ACC112 (cell line): Measurements from ENCODE around the gene FSTL4.

Experiments used
- H2AFZ ChIP-seq: fragments of 200-600 bp; sonication (generic); one replicate; pipeline ENCODE4 v1.6.0; 2017; ENCODE audit warnings: antibody characterized with exemption, low read length; ENCODE audit not compliant: unreplicated experiment
- H3K27ac ChIP-seq: fragments of 200-600 bp; sonication (generic); 2 replicates; pipeline ENCODE4 v1.5.1; 2014; ENCODE audit warnings: low read depth, mild to moderate bottlenecking, antibody characterized with exemption, low read length, moderate library complexity
- H3K27me3 ChIP-seq: fragments of 200-600 bp; sonication (generic); 2 replicates; pipeline ENCODE4 v1.6.1; 2014; ENCODE audit warnings: mild to moderate bottlenecking, antibody characterized with exemption, low read length, moderate library complexity, mixed read lengths; ENCODE audit not compliant: insufficient read depth
- H3K36me3 ChIP-seq: fragments of 200-600 bp; sonication (generic); 2 replicates; pipeline ENCODE4 v1.6.1; 2016; ENCODE audit warnings: mild to moderate bottlenecking, antibody characterized with exemption, low read length, moderate library complexity, mixed read lengths; ENCODE audit not compliant: insufficient read depth
- H3K4me1 ChIP-seq: fragments of 200-600 bp; sonication (generic); one replicate; pipeline ENCODE4 v1.6.1; 2016; ENCODE audit warnings: low read length, mixed read lengths; ENCODE audit not compliant: insufficient read depth, unreplicated experiment, control insufficient read depth
- H3K4me3 ChIP-seq: fragments of 200-600 bp; sonication (generic); 2 replicates; pipeline ENCODE4 v1.5.1; 2014; ENCODE audit warnings: mild to moderate bottlenecking, low read depth, low read length
- H3K79me2 ChIP-seq: fragments of 200-600 bp; sonication (generic); one replicate; pipeline ENCODE4 v1.6.0; 2016; ENCODE audit warnings: low read length; ENCODE audit not compliant: control insufficient read depth, unreplicated experiment, insufficient read depth

The FSTL4 gene

DNA sequence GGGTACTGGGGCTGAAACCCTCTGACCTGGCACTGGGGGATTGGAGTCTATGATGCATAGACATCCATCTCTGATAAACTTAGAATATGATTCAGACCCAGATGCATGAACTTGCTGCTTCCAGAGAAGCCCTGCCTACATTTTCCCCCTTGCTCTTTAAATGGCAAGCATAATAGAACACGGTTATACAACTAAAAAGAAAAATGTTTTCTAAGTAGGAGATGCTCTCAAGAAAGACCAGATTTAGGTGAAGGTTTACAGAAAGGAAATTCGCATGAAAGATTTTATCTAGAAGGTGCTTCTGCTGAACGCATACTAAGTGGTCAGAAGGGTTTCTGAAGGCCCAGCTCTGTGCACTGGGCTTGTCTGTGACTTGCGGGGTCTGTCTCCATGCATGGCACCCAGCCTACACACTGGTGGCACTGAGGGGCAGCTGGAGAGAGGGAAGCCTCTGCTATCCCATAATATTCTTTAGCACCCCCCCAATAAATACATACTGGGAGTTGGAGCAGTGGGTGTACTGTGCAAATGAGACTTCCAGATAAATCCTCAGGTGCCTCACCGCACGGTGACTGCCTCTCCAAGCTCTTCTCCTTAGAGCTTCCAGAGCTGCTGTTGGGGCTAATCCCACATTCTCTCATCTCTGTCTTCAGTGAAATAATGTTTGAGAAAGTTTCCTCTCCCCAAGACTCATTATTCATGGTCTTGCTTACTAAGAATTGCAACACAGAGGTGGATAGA is 114.6 kb downstream of the FSTL4 start:
- Histone ChIP-seq H3K79me2 (no peaks in the 10 kb centered on the region), H3K4me1 (no peaks in the 10 kb centered on the region), H3K27me3 (peaks cover 59% of the 10 kb centered on the region), H2AFZ (no peak overlapping the region), H3K27ac (no peak overlapping the region), H3K4me3 (no peak overlapping the region), H3K36me3 (no peaks in the 10 kb centered on the region)

DNA sequence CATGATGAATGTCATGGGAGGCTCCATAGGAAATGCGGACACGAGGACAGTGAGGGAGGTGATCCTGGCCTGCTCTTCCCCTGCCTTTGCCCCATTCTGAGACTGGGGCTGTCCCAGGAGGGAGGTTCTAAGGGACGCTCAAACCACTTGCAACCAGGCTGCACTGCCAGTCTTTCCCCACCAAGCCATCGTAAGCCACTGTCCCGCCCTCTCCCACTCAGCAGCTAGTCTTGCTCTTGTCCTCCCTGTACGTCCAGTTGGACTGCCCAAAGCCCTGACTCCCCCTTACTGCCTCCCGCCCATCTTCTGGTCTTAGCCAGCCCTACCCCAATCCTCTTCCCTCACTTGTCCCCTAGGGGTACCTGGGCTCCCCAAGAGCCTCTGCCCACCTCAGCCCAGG is 115.7 kb downstream of the FSTL4 start:
- no peak overlapping the region for H3K4me3 ChIP-seq
- H3K27me3 ChIP-seq, result peaks cover 48% of the 10 kb centered on the region

DNA sequence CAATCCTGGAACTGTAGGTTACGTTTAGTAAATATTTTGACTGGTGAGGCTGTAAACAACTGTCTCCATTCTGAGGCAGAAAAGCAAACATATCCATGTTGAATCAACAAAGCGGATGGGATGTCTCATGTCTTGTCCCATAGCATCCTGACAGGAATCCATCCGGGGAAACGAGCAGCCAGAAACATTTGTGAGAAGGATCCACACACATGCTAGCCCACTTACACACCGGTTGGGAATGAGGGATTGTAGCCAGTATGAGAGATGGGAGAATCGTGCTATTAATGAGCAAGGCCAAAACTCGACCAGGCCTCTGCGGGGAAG is 117.5 kb downstream of the FSTL4 start:
- peaks cover 39% of the 10 kb centered on the region for H3K27me3 ChIP-seq
- no peaks in the 10 kb centered on the region for H3K4me1 ChIP-seq
- no peaks in the 10 kb centered on the region for H3K36me3 ChIP-seq
- H2AFZ ChIP-seq, result no peak overlapping the region
- no peaks in the 10 kb centered on the region for H3K79me2 ChIP-seq
- no peak overlapping the region for H3K4me3 ChIP-seq
- no peak overlapping the region for H3K27ac ChIP-seq

More for the DNA sequence above, 115.7 kb downstream of the FSTL4 start:
- no peak overlapping the region for H3K27ac ChIP-seq
- no peaks in the 10 kb centered on the region for H3K4me1 ChIP-seq
- no peaks in the 10 kb centered on the region for H3K36me3 ChIP-seq
- no peak overlapping the region for H2AFZ ChIP-seq
- H3K79me2 ChIP-seq, result no peaks in the 10 kb centered on the region

DNA sequence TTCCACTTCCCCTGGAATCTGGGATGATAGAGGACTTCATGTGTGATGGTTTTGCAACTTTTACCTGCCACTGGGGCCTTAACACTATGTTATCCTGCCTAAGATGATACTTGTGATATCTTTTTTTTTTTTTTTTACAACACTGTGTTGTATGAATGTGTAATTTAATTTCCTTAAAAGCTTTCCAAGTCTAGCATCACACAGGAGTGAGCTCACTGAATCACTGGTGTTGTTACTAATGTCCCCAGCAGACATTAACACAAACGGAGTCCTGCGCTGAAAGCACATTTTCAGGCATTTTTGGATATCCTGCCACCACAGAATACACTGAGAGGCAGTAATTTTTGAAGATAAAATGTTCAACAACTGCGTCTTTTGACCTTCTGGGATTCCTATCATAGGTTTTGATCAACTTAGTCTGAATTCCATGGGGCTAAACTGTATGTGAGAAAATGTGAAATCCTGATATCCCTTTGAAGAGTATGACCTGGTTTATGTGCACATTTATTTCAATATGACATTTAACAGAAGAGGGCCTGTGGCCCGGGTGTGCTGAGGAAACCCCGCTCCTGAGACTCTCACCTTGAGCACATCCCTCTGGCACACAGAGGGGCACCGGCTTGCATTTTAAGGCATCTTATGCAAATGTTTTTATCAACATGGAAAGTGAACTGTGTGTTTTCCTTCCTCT is 118.0 kb downstream of the FSTL4 start:
- Histone ChIP-seq H3K27ac (no peak overlapping the region), H3K79me2 (no peaks in the 10 kb centered on the region), H3K27me3 (peaks cover 37% of the 10 kb centered on the region), H3K4me3 (no peak overlapping the region), H3K36me3 (no peaks in the 10 kb centered on the region), H2AFZ (no peak overlapping the region), H3K4me1 (no peaks in the 10 kb centered on the region)

DNA sequence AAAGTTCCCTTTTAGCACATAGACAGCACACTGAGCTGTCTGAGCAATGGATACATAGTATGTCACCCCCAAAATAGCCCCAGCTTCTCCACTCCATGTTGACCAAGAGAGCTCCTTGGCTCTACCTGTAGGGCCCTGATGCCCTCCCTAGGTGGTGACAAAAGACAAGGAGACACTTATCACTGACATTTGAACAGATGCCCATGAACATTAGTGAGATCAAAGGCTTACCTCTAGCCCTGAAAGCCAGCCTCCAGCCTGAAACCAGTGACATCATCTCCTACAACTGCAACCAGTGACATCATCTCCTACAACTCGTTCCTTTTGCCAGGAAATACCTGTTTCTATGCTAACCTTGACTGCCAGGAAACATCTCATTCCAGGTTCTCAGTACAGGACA is 122.7 kb downstream of the FSTL4 start:
- no peaks in the 10 kb centered on the region for H3K36me3 ChIP-seq
- no peak overlapping the region for H3K4me3 ChIP-seq
- H3K27ac ChIP-seq, result no peak overlapping the region
- peaks cover 34% of the 10 kb centered on the region for H3K27me3 ChIP-seq
- H2AFZ ChIP-seq, result no peak overlapping the region
- no peaks in the 10 kb centered on the region for H3K4me1 ChIP-seq
- H3K79me2 ChIP-seq, result no peaks in the 10 kb centered on the region

DNA sequence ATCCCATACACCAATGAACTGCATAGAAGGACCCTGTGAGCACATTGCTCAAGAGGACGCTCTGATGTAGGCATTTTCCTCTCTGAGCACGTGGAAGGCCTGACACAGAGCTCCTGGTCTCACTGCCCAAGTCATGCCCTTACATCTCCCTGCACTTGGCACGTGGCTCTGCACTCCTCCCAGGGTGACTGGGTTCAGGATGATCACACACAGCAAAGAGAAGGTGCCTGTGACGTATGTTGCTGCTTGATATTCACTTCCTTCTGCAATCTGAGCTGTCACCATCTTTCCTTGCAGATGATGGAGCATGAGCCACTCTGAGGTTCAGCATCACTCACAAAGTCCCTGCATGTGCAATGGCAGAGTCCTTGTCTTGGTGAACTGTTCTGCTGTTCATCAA is 125.2 kb downstream of the FSTL4 start:
- no peak overlapping the region for H2AFZ ChIP-seq
- peaks cover 32% of the 10 kb centered on the region for H3K27me3 ChIP-seq
- no peaks in the 10 kb centered on the region for H3K4me1 ChIP-seq
- no peaks in the 10 kb centered on the region for H3K79me2 ChIP-seq
- no peaks in the 10 kb centered on the region for H3K36me3 ChIP-seq
- no peak overlapping the region for H3K4me3 ChIP-seq
- H3K27ac ChIP-seq, result no peak overlapping the region

DNA sequence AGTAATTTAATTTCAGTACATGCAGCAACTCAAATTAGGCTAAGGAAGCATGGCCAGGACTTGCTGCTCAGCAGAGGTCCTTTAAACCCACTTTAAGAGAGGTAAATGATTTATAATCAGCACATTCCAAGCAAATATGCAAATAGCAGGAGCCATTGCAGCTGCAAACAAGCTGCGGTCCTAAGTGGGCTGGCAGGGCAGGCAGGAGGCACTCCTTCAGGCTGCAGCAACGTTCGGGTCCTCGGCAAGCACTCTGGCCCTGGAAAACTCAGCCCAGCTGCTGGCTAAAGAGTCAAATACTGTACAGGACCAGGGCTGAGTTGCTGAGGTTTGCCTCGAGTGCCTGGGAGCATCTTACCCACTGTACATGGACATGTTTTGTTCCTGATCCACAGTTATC is 126.9 kb downstream of the FSTL4 start:
- no peak overlapping the region for H3K4me3 ChIP-seq
- H2AFZ ChIP-seq, result no peak overlapping the region
- H3K27me3 ChIP-seq, result peaks cover 32% of the 10 kb centered on the region
- no peaks in the 10 kb centered on the region for H3K4me1 ChIP-seq
- H3K27ac ChIP-seq, result no peak overlapping the region
- no peaks in the 10 kb centered on the region for H3K36me3 ChIP-seq
- H3K79me2 ChIP-seq, result no peaks in the 10 kb centered on the region

DNA sequence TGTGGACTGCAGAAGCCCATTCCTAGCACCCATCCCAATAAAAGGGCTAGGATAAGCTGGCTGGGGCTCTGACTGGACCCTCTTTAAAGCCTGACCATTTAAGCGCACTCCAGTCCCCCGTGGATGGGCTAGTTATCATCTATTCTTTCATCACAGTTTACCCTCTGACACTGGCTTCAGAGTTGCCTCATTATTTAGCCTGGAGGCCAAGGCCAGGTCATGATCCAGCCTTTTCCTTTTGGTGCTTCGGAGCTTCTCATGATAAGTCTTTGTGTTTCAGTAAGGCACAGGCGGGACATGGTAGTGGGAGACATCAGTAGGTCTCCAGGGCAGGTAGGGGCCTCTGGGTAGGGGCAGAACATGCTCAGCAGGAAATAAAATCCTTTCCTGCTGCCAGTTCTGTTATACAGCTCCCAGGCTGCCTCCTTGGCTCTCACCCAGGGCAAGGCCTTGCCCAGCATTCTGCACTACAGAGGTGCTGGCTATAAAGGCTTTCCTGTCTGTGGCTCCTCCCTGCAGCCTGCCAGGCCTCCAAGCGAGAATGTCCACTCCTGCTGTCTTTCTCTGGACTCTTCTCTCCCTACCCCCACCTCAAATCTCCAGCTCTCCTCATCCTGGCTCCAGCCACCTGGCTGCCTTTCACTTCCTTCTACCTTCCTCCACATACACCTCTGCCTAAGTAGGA is 128.8 kb downstream of the FSTL4 start:
- Histone ChIP-seq H3K36me3 (no peaks in the 10 kb centered on the region), H3K4me3 (no peak overlapping the region), H3K79me2 (no peaks in the 10 kb centered on the region), H2AFZ (no peak overlapping the region), H3K27ac (no peak overlapping the region), H3K4me1 (no peaks in the 10 kb centered on the region), H3K27me3 (peaks cover 32% of the 10 kb centered on the region)

DNA sequence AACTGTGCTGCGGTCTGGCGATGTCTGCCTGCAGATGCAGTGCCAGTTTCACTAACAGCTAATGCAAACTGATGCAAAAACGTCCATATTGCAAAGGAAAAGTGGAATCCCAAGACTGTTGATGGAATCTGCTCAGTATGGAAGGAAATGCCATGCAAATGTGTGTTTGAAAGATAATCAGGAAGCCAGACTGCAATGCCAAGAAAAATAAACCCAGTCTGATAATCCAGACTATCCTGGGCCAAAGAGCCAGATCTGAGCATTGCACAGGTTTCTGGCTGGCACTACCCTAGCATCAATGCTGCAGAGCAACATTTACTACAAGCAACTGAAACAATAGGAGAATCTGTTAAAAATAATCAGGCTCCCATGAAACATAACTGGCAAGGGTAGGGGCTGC is 130.3 kb downstream of the FSTL4 start:
- no peaks in the 10 kb centered on the region for H3K79me2 ChIP-seq
- H3K4me1 ChIP-seq, result no peaks in the 10 kb centered on the region
- no peak overlapping the region for H2AFZ ChIP-seq
- H3K27ac ChIP-seq, result no peak overlapping the region
- no peaks in the 10 kb centered on the region for H3K36me3 ChIP-seq
- H3K4me3 ChIP-seq, result no peak overlapping the region
- peaks cover 42% of the 10 kb centered on the region for H3K27me3 ChIP-seq

DNA sequence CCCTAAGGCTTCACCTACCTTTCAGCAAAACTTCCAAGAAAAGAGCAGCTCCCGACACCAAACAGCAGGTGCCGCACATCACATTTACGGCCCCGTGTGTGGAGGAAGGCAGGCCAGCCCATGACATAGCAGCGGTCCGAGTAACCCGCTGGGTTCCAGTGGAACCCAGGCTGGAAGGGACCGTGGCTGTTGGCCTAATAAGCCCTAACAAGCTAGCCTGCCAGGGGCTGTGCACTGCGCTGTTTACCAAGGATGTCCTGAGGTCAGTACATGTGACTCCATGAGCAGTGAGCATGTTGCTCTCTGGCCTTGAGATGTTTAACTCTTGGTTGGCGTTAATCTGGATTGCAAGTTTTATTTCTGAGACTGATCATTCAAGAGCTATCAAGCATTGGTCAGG is 131.5 kb downstream of the FSTL4 start:
- Histone ChIP-seq H3K4me3 (no peak overlapping the region), H3K36me3 (no peaks in the 10 kb centered on the region), H3K79me2 (no peaks in the 10 kb centered on the region), H2AFZ (no peak overlapping the region), H3K27ac (no peak overlapping the region), H3K4me1 (no peaks in the 10 kb centered on the region), H3K27me3 (peaks cover 43% of the 10 kb centered on the region)

DNA sequence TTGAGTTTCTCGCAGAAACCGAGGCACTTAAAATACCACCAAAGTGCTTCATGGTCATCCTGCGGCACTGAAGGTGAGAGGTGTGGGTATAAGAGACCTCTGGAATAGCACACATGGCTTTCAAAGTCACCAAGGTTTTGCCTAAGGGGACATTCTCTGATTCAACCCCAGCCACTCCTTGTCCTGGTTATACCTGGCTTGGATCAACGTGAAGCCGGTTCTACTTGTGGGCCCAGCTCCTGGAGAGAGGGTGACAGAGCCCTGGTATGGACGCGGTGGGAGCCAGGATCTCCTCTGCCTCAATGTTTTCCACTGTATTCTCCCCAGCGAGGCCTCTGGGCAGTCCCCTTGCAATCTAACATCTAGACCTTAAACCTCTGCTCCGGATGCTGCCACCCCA is 132.0 kb downstream of the FSTL4 start:
- Histone ChIP-seq H3K79me2 (no peaks in the 10 kb centered on the region), H3K27ac (no peak overlapping the region), H3K36me3 (no peaks in the 10 kb centered on the region), H3K4me3 (no peak overlapping the region), H3K27me3 (peaks cover 44% of the 10 kb centered on the region), H3K4me1 (no peaks in the 10 kb centered on the region), H2AFZ (no peak overlapping the region)
